HG03342 (cell line): ENCODE measurements around the gene VRK3.

Source experiments
- ATAC-seq: cut with Tn5 transposase; IDR thresholded peaks from one replicate; pipeline ENCODE4 v1.9.1; 2021; ENCODE audit warnings: mild to moderate bottlenecking, moderate library complexity; ENCODE audit not compliant: unreplicated experiment

Gene VRK3

GRCh38 chr19:49932731-49933131, 92.4 kb downstream of the VRK3 start:
- no peak for ATAC-seq

- ATAC-seq, result no peak
Measured at GRCh38 chr19:49932041-49932451, 93.1 kb downstream of the VRK3 start.

- no peak for ATAC-seq
Measured at GRCh38 chr19:49931293-49932040, 93.7 kb downstream of the VRK3 start.

- no peak for ATAC-seq
Measured at GRCh38 chr19:49930483-49931011, 94.6 kb downstream of the VRK3 start.

- peak; percentile 65 for ATAC-seq
Measured at GRCh38 chr19:49929611-49930482, 95.3 kb downstream of the VRK3 start.

- peak; percentile 52 for ATAC-seq
Measured at GRCh38 chr19:49929121-49929610, 96.0 kb downstream of the VRK3 start, which contains the start of the genes ATF5 and NUP62. Gene ATF5, plus strand, starts transcription at chr19:49929205. Its CDS starts 1,646 bp downstream, at chr19:49930851. Gene NUP62, minus strand, starts transcription at chr19:49929504. Its CDS starts 19,697 bp downstream, at chr19:49909807.

GRCh38 chr19:49927526-49928264, 97.5 kb downstream of the VRK3 start:
- no peak for ATAC-seq

- no peak for ATAC-seq
Measured at GRCh38 chr19:49926515-49926914, 98.7 kb downstream of the VRK3 start.
